Measurements from ENCODE around the gene CCNQ. TPM values are rescaled to one million over a fixed set of nuclear protein-coding genes. Genes with fewer than 3 reads are reported as not detected.

The CCNQ gene
- total and polyA plus RNA-seq, 2 of the 8 experiments (the other 6 are each of a cell fraction or from before 2014, with no cell fraction given): 16.6 to 32.1 TPM

- H2BK20ac ChIP-seq (ENCODE audit: low read length): no peak overlapping the region
- DNase-seq (ENCODE audit: low read depth in 1 of 2, low spot score in 2 of 2) (no peak), FAIRE-seq (no peak)
- no peak overlapping the region for H2BK120ac ChIP-seq (replicated peaks; ENCODE audit: low read depth, low read length)
- H3K9ac ChIP-seq (replicated peaks in 1 of 4; ENCODE audit: extremely low read depth in 1 of 4, low read depth in 3 of 4, low read length in 3 of 4): no peak overlapping the region
- no peaks in the 10 kb centered on the region for H3K27me3 ChIP-seq (replicated peaks in 1 of 4; ENCODE audit: control insufficient read depth in 3 of 4, extremely low read depth in 1 of 4, insufficient read depth in 3 of 4, low read length in 3 of 4)
- no peak overlapping the region for H2BK5ac ChIP-seq (ENCODE audit: low read depth, low read length)
- H3K14ac ChIP-seq (ENCODE audit: insufficient read length): no peak overlapping the region
- no peak overlapping the region for H3K18ac ChIP-seq (ENCODE audit: extremely low read depth, low read length)
- WGBS, 2 experiments (ENCODE audit: extremely low coverage in 1 of 2, insufficient coverage in 1 of 2, insufficient read length in 1 of 2, insufficient replicate concordance in 2 of 2, low coverage in 1 of 2, low lambda C conversion rate in 2 of 2, missing lambda C conversion rate in 1 of 2): no CpG with 5 or more reads among the region's 14 CpGs
- H3K79me2 ChIP-seq (ENCODE audit: control insufficient read depth in 1 of 2, insufficient read depth in 2 of 2, low read length in 2 of 2): no peaks in the 10 kb centered on the region
- H4K91ac ChIP-seq (replicated peaks; ENCODE audit: insufficient read length, low read length): no peak overlapping the region
- no peaks in the 10 kb centered on the region for H4K20me1 ChIP-seq (replicated peaks in 1 of 2; ENCODE audit: control insufficient read depth in 1 of 2, insufficient read depth in 2 of 2, low read length in 2 of 2)
- no peak overlapping the region for H2AK5ac ChIP-seq (ENCODE audit: low read depth, low read length)
- H2BK15ac ChIP-seq (ENCODE audit: low read length): no peak overlapping the region
- no peak overlapping the region for H3K23ac ChIP-seq (ENCODE audit: insufficient read length)
- TF ChIP-seq CBX8 (IDR thresholded peaks at IDR 0.05; ENCODE audit: borderline replicate concordance, low read depth, low read length) (no peak), SIRT6 (IDR thresholded peaks at IDR 0.05; ENCODE audit: low read length) (no peak), SP1 (IDR thresholded peaks at IDR 0.05; ENCODE audit: low read depth, low read length) (no peak), ZNF274 (IDR thresholded peaks at IDR 0.05; ENCODE audit: borderline replicate concordance, extremely low read depth, low read length) (no peak), JUND (IDR thresholded peaks at IDR 0.05; ENCODE audit: low read length) (no peak), ASH2L (IDR thresholded peaks at IDR 0.05; ENCODE audit: low read length) (no peak), TAF1 (IDR thresholded peaks at IDR 0.05; ENCODE audit: low read depth, low read length) (no peak), RBBP5 (IDR thresholded peaks at IDR 0.05; ENCODE audit: borderline replicate concordance, low read depth, low read length) (no peak), TAF7 (optimal IDR thresholded peaks at IDR 0.05; ENCODE audit: borderline replicate concordance, low read depth, low read length) (no peak), FOSL1 (IDR thresholded peaks at IDR 0.05; ENCODE audit: insufficient read depth, low read depth, low read length) (no peak), EP300 (IDR thresholded peaks at IDR 0.05; ENCODE audit: borderline replicate concordance in 1 of 2, low read depth in 2 of 2, low read length in 2 of 2) (no peak), KDM5A (IDR thresholded peaks at IDR 0.05; ENCODE audit: low read length) (no peak), SIN3A (conservative IDR thresholded peaks at IDR 0.05 in 1 of 2, IDR thresholded peaks at IDR 0.05 in 1 of 2; ENCODE audit: low read depth in 1 of 2, low read length in 2 of 2) (no peak), SUZ12 (IDR thresholded peaks at IDR 0.05; ENCODE audit: low read length) (no peak)
- no peak overlapping the region for H2AFZ ChIP-seq (ENCODE audit: low read length)
- H2BK12ac ChIP-seq (ENCODE audit: low read depth, low read length): no peak overlapping the region
- no peak overlapping the region for H3K4ac ChIP-seq (replicated peaks; ENCODE audit: insufficient read length, low read depth, low read length)
- no peaks in the 10 kb centered on the region for H3K36me3 ChIP-seq (ENCODE audit: control insufficient read depth in 2 of 4, insufficient read depth in 4 of 4, low read length in 3 of 4)
- no peak overlapping the region for H4K8ac ChIP-seq (ENCODE audit: extremely low read depth, insufficient read depth, low read length)
- no peaks in the 10 kb centered on the region for H3K79me1 ChIP-seq (ENCODE audit: low read depth, low read length)
- no peak overlapping the region for H3K56ac ChIP-seq (replicated peaks; ENCODE audit: insufficient read length, low read depth, low read length)
- H3K4me1 ChIP-seq (replicated peaks in 1 of 4; ENCODE audit: control insufficient read depth in 3 of 4, insufficient read depth in 4 of 4, low read length in 3 of 4): no peaks in the 10 kb centered on the region
- H3K4me2 ChIP-seq (ENCODE audit: insufficient read depth in 1 of 2, low read depth in 2 of 2, low read length in 2 of 2): no peak overlapping the region
- POLR2A ChIA-PET (ENCODE audit: partially characterized antibody): no interaction called here
- H3K27ac ChIP-seq (ENCODE audit: low read depth, low read length): no peak overlapping the region
- CTCF ChIA-PET (ENCODE audit: partially characterized antibody): interaction anchor here (1.1 to 4.5 kb wide), 3 partner anchors 14 to 61 kb away, joined by 3 to 30 read pairs (median 4); partner anchors contain the start of gene DUSP9
- H3K4me3 ChIP-seq (ENCODE audit: extremely low read depth in 1 of 4, insufficient read depth in 2 of 4, low read depth in 3 of 4, low read length in 4 of 4): no peak overlapping the region
- H3K23me2 ChIP-seq (ENCODE audit: low read depth, low read length): no peaks in the 10 kb centered on the region
- H3K9me3 ChIP-seq (ENCODE audit: insufficient read depth in 2 of 2, low read depth in 1 of 2, low read length in 1 of 2): no peaks in the 10 kb centered on the region
- no peak overlapping the region for H4K5ac ChIP-seq (ENCODE audit: insufficient read length, low read depth, low read length)
Measured at GRCh38 chrX:153633048-153633447, 34.1 kb upstream of the CCNQ start.

All from H1 (cell line).